M059J (cell line): ENCODE measurements around the gene PLEKHA6. TPM values are rescaled to one million over a fixed set of nuclear protein-coding genes. Genes with fewer than 3 reads are reported as not detected.

ENCODE experiments used
- DNase-seq: peaks from one replicate; pipeline ENCODE4 v3.0.0-alpha.2; 2012; ENCODE audit warnings: low read depth
- total RNA-seq: library from RNA; depleted of rRNA; stranded (reverse); fragments of >200 nt; shearing (Covaris generic); gene quantifications from 2 replicates; pipeline ENCODE4 v1.2.3, GENCODE V29; 2014

Gene PLEKHA6
- total RNA-seq, 1 experiment from 2014 or later = 4.9 TPM

GRCh38 chr1:204261746-204262505 is 97.8 kb downstream of the PLEKHA6 start:
- peak; percentile 81 for DNase-seq

GRCh38 chr1:204261266-204261665 is 98.5 kb downstream of the PLEKHA6 start:
- no peak for DNase-seq

- DNase-seq = peak; percentile 51
Observed at GRCh38 chr1:204260601-204261197, 99.0 kb downstream of the PLEKHA6 start.

GRCh38 chr1:204259782-204260181 is 99.9 kb downstream of the PLEKHA6 start:
- DNase-seq = no peak

GRCh38 chr1:204259196-204259595 is 100.5 kb downstream of the PLEKHA6 start:
- no peak for DNase-seq

GRCh38 chr1:204258213-204259115 is 101.3 kb downstream of the PLEKHA6 start:
- DNase-seq = peak; percentile 65

GRCh38 chr1:204257446-204257845 is 102.3 kb downstream of the PLEKHA6 start:
- no peak for DNase-seq

- no peak for DNase-seq
Observed at GRCh38 chr1:204256531-204256930, 103.2 kb downstream of the PLEKHA6 start.

- DNase-seq = peak; percentile 43
Observed at GRCh38 chr1:204255966-204256365, 103.8 kb downstream of the PLEKHA6 start.

- DNase-seq = peak; percentile 25
Observed at GRCh38 chr1:204255225-204255624, 104.5 kb downstream of the PLEKHA6 start.

- peak; percentile 70 for DNase-seq
Observed at GRCh38 chr1:204254031-204254661, 105.6 kb downstream of the PLEKHA6 start.

- DNase-seq = no peak
Observed at GRCh38 chr1:204251926-204252689, 107.6 kb downstream of the PLEKHA6 start.

- DNase-seq = no peak
Observed at GRCh38 chr1:204251286-204251685, 108.4 kb downstream of the PLEKHA6 start.

- DNase-seq = no peak
Observed at GRCh38 chr1:204250428-204251030, 109.2 kb downstream of the PLEKHA6 start.

GRCh38 chr1:204249736-204250427 is 109.8 kb downstream of the PLEKHA6 start:
- DNase-seq = no peak

GRCh38 chr1:204248954-204249353 is 110.8 kb downstream of the PLEKHA6 start:
- DNase-seq = no peak

- DNase-seq = no peak
Observed at GRCh38 chr1:204246876-204247275, 112.9 kb downstream of the PLEKHA6 start.

- no peak for DNase-seq
Observed at GRCh38 chr1:204242920-204243319, 116.8 kb downstream of the PLEKHA6 start.

GRCh38 chr1:204241914-204242313 is 117.8 kb downstream of the PLEKHA6 start:
- no peak for DNase-seq

GRCh38 chr1:204241050-204241449 is 118.7 kb downstream of the PLEKHA6 start:
- no peak for DNase-seq
